Stimulated activated CD8-positive, alpha-beta memory T cell treated with anti-CD3 and anti-CD28 coated beads, Interleukin-15, amount 100 ng/mL, for 1 hour (primary cell): Measurements from ENCODE around the gene ZSCAN16.
"Not testable (repeated sequence)": the region's sequence is repeated elsewhere in the genome, so short reads cannot be mapped to it uniquely, and the experiment has no call there.

Source experiments
- DNase-seq: peaks from one replicate; pipeline ENCODE4 v3.0.0-alpha.2; 2020; ENCODE audit warnings: low read depth

The ZSCAN16 gene

DNA sequence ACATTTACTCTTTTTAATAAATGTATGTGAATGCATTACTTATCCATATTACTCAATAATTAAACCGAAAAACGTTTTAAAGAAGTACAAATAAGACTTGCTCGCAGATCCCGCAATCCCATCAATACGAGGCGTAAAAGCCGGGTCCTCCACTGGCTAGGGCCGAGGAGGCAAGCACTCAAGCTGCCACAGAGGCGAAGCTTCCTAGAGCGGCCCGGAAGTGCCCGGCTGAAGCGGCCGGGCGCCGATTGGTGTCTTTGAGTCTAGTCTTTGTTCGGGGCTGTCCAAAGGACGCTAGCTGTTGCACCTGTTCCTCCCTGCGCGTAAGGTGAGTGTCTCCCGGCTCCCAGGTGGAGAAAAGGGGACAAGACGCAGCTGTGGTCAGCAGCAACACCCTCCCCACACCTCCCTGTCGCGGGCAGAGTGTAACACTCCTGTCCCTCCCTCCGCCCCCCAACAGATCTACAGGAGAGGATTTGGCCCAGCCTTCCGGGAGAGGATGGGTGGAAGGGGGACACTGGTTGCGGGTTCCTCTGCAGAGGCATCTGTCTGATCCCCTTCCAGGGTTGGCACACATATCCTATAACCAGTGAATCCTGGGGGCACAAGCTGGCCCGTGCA lies at the start of gene ZSCAN16:
Gene ZSCAN16, plus strand, starts transcription at position 260 of the 621 bp plus-strand sequence. CDS start 835 bp downstream, outside the sequence.
- peak; percentile 50 for DNase-seq

DNA sequence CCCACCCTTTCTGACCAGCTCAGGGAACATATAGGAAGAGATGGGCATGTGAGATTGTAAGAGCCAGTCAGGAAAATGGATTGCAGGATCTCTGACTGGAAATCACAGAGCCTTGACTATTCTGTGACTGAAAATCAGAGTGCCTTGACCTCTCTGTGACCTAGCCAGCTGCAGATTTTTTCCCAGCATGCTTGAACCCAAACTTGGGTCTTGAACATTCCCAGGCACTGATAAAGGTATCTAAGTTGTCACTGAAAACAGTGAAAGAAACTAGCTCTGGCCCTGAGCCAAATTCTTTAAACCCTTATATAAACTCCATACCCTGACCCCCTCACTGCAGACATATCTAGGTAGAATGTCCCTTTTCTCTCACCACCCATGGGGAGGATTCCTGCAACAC lies 46.4 kb upstream of the ZSCAN16 start:
- DNase-seq = no peak

DNA sequence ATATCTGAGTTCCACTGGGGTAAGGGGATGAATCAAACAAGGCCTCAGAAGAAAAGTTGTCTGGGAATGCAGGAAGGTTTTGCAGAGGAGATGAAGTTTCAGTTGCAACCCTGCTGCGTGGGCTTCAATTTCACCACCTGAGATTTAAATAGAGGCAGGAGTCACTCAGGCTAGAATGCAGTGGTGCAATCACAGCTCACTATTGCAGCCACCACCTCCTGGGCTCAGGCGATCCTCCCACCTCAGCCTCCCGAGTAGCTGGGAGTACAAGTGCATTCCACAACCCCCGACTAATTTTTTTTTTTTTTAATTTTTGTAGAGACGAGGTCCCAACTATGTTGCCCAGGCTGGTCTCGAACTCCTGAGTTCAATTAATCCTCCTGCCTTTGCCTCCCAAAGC lies 45.6 kb upstream of the ZSCAN16 start:
- no peak for DNase-seq

DNA sequence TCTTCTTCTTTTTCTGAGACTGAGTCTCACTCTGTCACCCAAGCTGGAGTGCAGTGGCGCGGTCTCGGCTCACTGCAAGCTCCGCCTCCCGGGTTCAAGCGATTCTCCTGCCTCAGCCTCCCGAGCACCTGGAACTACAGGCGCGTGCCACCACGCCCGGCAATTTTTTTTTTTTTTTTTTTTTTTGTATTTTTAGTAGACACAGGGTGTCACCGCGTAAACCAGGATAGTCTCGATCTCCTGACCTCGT lies 44.1 kb upstream of the ZSCAN16 start, which contains the start of gene ZNF165:
Gene ZNF165, plus strand, starts transcription at position 188 of the 250 bp plus-strand sequence. CDS start 4,913 bp downstream, outside the sequence.
- not testable (repeated sequence) for DNase-seq

DNA sequence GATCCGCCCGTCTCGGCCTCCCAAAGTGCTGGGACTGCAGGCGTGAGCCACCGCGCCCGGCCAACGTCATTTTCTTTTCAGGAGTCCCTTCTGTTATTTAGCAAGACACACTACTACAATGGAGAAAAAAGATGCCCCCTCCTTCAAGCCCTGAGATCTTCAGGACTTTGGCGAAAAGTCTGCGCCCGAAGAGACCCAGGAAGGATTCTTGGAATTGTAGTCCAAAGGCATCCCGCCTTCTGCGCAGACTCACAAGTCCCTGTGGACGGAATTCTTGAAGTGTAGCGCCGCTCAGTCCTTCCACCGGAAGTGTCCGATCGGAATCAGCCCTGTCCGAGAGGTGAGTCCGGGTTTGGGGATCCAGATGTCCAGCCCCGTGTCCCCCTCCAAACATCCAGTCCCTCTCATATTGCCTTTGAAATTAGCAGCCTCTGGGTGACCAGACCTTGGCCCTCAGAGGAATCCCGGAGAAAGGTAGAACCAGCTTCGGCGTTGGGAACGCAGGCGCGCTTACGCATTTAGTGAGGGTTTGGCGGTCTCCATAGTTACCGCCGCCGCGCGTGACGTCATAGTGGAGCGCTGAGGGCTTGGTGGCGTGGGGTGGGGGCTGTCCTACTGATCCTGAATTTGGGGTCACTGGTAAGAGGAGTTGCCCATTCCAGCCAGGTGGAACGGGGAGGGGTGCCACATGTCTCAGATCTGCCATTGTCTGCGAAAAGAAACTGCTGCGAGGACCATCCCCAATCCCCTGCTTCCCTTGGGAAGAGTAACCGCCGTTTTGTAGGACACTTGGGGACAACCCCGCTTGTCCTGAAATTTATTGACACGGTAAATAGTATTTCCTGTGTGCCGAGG lies 43.6 kb upstream of the ZSCAN16 start:
- DNase-seq = peak; percentile 88

DNA sequence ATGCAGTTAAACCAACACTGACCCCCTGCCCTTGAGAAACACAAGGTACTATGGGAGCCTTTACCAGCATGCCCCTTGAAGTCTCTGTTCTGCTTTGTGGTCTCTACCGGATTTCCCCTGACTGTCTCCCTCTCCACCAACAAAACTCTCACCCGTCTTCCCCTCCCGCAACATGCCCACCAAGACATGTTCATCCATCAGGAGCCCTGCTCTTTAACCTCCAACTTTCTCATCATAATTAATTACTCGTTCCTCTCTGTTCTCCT lies 43.0 kb upstream of the ZSCAN16 start:
- DNase-seq = no peak

DNA sequence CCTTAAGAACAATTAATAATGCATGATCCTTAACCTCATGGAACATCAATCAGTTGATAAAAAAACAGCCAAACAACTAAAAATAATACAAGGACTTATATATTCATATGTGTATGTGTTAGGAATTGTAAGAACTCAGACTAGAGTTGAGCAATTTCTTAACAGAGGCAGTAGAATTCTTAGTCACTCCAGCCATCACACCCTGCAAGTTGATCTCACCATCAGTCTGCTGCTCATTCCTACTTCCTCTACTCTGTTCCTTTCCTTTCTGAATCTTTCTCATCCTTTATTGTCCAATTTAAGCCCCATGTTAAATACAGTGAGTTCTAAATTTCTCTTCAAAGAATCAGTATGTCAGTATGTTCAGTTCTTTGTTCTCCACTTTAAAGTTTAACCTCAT lies 41.5 kb upstream of the ZSCAN16 start:
- no peak for DNase-seq

DNA sequence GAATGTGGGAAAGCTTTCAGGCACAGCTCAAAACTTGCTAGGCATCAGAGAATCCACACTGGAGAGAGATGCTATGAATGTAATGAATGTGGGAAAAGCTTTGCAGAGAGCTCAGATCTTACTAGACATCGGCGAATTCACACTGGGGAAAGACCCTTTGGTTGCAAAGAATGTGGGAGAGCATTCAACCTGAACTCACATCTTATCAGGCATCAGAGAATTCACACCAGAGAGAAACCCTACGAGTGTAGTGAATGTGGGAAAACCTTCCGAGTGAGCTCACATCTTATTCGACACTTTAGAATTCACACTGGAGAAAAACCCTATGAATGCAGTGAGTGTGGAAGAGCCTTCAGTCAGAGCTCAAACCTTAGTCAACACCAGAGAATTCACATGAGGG lies 35.4 kb upstream of the ZSCAN16 start:
- no peak for DNase-seq

DNA sequence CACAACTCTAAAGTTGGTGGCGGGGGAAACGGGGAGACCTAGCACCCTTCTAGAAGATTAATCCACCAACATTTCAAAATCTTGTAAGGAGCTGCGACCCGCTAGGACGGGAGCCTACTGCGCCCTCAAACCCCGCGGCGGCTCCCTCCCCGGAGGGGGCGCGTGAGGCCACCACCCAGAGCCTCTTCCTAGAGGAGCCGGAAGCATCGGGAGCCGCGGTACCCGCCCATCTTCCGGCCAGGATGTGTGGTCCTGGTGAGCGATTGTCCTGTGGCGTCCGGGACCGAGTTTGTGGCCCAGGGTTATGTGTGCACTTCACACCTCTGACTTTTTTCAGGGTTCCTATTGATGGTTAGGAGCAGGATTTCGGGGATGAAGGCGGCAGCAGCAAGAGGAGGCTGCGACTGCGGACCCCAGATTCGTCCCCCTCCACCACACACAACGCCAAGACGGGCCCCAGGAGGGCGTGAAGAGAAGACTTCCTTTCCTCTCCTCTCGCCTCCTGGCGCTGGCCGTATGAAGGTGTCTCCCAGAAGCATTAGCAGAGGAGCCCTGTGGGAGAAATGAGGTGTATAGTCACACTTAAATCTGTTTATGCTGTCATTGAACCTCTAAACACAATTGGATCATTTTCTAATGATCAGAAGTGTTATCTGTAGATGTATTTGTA lies 33.4 kb upstream of the ZSCAN16 start:
- DNase-seq = no peak

DNA sequence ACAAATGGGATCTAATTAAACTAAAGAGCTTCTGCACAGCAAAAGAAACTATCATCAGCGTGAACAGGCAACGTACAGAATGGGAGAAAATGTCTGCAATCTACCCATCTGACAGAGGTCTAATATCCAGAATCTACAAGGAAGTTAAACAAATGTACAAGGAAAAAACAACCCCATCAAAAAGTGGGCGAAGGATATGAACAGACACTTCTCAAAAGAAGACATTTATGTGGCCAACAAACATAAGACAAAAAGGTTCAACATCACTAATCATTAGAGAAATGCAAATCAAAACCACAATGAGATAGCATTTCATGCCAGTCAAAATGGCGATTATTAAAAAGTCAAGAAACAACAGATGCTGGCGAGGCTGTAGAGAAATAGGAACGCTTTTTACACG lies 22.2 kb upstream of the ZSCAN16 start:
- not testable (repeated sequence) for DNase-seq

DNA sequence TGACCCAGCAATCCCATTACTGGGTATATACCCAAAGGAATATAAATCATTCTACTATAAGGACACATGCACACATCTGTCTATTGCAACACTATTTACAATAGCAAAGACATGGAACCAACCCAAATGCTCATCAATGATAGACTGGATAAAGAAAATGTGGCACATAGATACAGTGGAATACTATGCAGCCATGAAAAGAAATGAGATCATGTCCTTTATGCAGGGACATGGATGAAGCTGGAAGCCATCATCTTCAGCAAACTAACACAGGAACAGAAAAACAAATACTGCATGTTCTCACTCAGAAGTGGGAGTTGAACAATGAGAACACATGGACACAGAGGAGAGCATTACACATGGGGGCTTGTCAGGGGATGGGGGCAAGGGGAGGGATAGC lies 21.7 kb upstream of the ZSCAN16 start:
- DNase-seq = not testable (repeated sequence)

DNA sequence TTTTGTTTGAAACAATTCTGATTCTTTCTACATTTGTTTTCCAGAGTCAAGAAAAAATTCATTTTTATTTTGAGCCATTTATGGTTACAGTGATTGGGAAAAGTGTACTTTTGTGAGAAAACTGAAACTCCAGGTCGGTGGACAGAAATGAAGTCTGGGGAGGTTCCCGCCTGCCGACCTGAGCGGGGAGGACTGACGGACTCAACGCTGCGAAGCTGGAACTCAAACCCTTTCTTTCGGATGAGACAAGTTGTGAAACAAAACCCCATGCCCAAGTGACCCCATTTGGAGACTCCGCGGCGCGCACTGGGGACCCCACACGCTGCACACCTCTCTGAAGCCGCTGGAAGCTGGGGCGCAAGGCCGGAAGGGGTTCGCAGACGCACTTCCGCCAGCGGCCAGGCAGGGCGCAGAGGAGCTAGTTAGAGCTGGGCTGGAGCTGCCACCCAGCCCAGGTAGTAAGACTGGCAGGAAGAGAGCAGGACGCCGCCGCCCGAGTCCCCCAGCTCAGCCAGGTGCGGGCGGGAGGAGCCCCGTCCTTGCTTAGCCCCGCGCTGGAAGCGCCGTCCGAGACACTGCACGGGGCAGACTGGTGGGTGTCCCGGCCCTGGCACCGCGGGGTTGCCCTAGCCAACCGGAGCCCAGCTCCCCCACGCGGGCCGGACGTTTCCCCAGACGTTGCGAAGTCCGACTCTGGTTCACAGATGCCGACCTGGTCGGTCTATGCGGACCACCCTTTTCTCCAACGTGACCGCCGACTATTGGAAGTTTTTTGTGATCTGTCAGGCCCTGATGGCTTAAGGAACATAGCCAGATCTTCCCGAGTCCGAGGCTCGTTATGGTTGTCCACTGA lies 19.8 kb upstream of the ZSCAN16 start:
- peak; percentile 67 for DNase-seq

DNA sequence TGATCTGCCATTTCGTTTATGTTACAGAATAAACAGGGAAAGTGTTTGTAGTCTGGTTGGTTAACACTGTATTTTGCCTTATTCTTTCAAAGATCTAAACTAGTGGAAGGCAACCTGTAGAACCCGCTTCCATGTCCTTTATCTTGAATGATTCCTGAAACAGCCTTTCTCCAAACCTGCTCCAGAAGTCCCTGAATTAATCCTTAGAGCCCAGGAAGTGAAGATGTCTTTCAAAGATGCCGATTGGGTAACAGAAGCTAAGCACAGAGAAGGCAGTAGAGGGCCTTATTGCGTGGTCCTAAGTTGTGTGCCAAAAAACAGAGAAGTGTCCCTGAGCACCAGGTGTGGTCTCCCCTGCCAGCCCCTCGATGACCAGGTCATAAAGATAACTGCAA lies 19.2 kb upstream of the ZSCAN16 start:
- no peak for DNase-seq

DNA sequence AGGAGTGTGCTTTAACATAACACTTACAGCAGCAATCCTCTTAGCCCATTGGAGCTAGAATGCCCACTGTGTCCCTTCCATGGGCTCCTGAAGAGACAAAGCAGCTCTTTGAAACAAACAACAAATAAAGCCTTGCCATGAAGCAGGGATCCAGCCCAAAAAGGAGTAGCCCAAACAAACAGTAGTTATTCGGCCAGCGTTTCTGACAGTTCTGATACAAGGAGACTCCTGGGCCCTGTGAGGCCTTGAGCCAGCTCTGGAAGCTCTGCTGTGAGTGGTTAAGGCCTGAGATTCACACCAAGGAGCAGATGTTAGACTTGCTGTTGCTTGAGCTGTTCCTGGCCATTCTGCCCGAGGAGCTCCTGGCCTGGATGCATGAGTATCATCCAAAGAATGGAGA lies 16.9 kb upstream of the ZSCAN16 start:
- no peak for DNase-seq

DNA sequence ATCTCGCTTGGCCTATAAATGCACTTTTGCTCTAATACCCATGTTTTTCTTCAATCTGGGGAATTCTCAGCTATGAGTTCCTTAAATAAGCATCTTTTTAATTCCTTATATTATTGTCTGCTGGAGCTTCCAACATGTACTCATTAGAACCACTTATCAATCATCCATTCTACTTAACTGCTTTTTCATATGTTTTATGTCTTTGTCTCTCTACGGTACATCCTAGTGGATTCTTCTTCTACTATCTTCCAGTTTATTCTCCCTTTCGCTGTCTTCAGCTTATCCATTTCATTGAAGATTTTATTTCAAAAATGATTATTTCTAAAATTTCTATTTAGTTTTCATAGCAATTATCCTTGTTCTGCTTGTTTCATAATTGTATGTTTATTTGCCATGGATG lies 12.4 kb upstream of the ZSCAN16 start:
- no peak for DNase-seq

DNA sequence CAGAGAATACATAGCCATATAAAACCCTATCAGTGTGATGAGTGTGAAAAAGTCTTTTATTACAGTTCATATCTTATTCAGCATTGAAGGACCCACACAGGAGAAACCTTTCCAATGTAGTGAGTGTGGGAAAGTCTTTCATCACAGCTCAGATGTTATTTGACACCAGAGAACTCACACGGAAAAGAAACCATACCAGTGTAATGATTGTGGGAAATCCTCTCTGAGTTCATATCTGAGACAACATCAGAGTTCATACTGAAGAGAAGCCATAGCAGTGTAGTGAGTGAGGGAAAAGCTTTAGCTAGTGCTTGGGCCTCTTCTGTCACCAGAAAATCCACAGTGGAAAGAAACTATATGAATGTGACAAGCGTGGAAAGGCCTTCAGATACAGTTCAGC lies 8.6 kb upstream of the ZSCAN16 start:
- no peak for DNase-seq

DNA sequence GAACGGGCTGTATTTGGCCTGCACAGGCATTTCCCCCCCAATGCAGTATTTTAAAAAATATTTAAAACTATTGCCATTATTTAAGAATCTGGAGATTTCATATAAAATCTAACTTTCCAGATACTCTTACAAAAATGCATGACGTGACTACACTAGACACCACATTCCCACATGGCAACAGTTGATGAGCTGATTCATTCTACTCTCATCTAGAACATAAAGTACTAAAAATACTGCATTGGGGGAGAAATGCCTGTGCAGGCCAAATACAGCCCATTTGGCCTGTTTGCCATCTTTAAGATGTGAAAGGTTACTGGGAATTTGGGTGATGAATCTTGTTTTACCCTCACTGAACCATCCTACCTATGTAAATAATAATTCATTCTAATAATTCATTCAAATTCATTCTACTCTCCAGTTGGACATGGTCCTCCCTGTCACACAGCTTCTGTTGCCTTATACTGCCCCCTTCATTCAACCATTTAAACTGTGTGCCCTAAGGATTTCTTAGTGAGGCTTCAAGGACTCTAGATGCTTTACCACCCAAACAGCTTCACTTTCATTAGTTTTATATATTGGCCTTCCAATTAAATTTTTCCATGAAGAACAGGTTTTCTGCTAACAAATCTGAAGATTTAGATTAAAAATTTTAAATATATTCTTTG lies 6.9 kb upstream of the ZSCAN16 start:
- DNase-seq = no peak

DNA sequence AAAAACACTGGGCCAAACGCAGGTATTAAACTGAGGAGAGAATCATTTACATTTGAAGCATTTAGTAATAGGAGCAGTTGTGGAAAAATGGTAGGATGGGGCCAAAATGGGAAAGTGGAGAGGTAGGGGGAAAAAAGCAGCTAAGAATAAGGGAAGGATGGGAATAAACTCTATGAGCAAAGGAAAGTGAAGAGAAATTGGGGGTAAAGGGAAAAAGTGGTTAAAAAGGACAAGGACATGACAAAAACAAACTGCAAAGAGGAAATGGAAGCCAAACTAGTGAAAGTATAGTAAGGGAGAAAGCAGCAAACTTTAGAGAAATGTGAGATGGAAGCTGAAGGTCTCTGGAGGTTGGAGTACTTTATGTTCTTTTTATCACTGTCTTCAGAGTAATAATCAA lies 6.2 kb upstream of the ZSCAN16 start:
- no peak for DNase-seq

DNA sequence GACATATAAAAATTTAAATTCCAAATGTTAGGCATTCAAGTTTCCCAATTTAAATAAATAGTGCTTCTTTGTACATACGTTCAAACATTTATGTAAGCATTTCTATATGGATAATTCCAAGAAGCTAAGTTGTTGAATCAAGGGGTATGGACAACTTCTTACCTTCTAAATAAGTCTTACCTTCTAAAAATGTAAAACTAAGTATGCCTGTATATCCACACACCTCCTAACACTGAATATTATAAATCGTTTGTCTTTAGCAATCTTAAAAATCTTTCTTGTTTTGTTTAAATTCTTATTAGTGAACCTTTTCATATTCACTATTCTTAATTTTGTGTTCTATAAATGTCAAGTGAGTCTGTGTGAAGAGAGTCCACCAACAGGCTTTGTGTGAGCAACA lies 2.5 kb upstream of the ZSCAN16 start:
- no peak for DNase-seq

DNA sequence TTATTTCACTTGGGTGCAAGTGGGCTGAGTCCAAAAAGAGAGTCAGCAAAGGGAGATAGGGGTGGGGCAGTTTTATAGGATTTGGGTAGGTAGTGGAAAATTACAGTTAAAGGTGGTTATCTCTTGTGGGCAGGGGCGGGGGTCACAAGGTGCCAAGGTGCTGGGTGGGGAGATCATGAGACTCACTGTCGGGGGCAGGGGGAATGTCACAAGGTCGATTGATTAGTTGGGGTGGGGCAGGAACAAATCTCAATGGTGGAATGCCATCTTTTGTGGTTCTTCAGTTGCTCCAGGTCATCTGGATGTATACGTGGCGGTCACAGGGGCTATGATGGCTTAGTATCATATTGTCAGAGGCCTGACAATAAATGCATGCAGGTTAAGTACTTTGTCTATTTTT lies 2.1 kb upstream of the ZSCAN16 start:
- DNase-seq = not testable (repeated sequence)

DNA sequence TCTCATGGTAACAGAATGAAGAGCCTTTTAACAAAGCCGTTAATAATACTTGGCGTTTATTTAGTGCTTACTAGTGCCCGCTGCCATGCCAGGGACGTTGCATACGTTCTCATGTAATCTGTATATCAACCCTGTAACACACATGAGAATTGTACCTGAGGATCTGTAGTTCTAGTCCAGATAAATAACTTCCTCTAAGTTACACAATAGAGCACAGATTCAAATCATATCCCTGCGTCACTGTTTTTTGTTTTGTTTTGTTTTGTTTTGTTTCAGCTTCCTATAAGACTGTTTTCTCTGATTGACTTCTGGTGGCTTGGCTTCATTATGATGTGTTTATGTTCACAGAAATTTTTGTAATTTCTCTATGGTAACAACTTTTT lies 553 bp downstream of the ZSCAN16 start:
- DNase-seq = no peak

DNA sequence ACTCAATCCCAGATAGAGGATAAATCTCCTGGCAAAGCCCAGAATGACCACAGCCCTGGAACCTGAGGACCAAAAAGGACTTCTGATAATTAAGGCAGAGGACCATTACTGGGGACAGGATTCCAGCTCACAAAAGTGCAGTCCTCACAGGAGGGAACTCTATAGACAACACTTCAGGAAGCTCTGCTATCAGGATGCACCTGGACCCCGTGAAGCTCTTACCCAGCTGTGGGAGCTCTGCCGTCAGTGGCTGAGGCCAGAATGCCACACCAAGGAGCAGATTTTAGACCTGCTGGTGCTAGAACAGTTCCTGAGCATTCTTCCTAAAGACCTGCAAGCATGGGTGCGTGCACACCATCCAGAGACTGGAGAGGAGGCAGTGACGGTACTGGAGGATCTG lies 992 bp downstream of the ZSCAN16 start:
- no peak for DNase-seq
